Brain microvascular endothelial cell (primary cell): ENCODE measurements around the gene CRACDL.

Source experiments
- DNase-seq: peaks from one replicate; pipeline ENCODE4 v3.0.0-alpha.2; 2020
- H3K27ac ChIP-seq: fragments of 250-450 bp; sonication (Bioruptor Pico); 2 replicates; pipeline ENCODE4 v1.5.1; 2020; ENCODE audit warnings: mild to moderate bottlenecking, moderate library complexity
- H3K27me3 ChIP-seq: fragments of 250-450 bp; sonication (Bioruptor Pico); replicated peaks from 2 replicates; pipeline ENCODE4 v1.5.1; 2020; ENCODE audit warnings: mild to moderate bottlenecking
- H3K36me3 ChIP-seq: fragments of 250-450 bp; sonication (Bioruptor Pico); replicated peaks from 2 replicates; pipeline ENCODE4 v1.5.1; 2020; ENCODE audit warnings: mild to moderate bottlenecking
- H3K4me3 ChIP-seq: 2 replicates; pipeline ENCODE4 v1.5.1; 2011; ENCODE audit warnings: low read depth, mild to moderate bottlenecking, control low read depth, low read length, moderate library complexity
- CTCF ChIP-seq: IDR thresholded peaks from 2 replicates; pipeline ENCODE4 v1.5.1; 2011; ENCODE audit warnings: low read depth, mild to moderate bottlenecking, moderate library complexity, low read length, control low read depth, inconsistent platforms; ENCODE audit errors: missing control alignments
- in situ Hi-C: cut with HindIII; loops from 2 replicates; pipeline ENCODE4 v1.10.0; 2017; ENCODE audit warnings: low sequenced_read_pairs, low pct_ligation_motif_present

Gene CRACDL

GRCh38 chr2:98803405-98804264 lies 132.4 kb downstream of the CRACDL start:
- H3K36me3 ChIP-seq: no peaks in the 10 kb centered on the region
- no peak for TF ChIP-seq CTCF
- H3K27me3 ChIP-seq: no peaks in the 10 kb centered on the region
- H3K27ac ChIP-seq: no peak overlapping the region
- H3K4me3 ChIP-seq: no peak overlapping the region
- in situ Hi-C loops: no loop called here
- no peak for DNase-seq

- Histone ChIP-seq H3K27ac (no peak overlapping the region), H3K36me3 (no peaks in the 10 kb centered on the region), H3K4me3 (no peak overlapping the region), H3K27me3 (no peaks in the 10 kb centered on the region)
- no peak for DNase-seq
- in situ Hi-C loops: no loop called here
- TF ChIP-seq CTCF: no peak
Observed at GRCh38 chr2:98802344-98802743, 133.7 kb downstream of the CRACDL start.

GRCh38 chr2:98801921-98802321 lies 134.1 kb downstream of the CRACDL start:
- H3K27ac ChIP-seq: no peak overlapping the region
- TF ChIP-seq CTCF: no peak
- in situ Hi-C loops: no loop called here
- H3K4me3 ChIP-seq: no peak overlapping the region
- DNase-seq: no peak
- H3K36me3 ChIP-seq: no peaks in the 10 kb centered on the region
- no peaks in the 10 kb centered on the region for H3K27me3 ChIP-seq

- DNase-seq: no peak
- H3K36me3 ChIP-seq: no peaks in the 10 kb centered on the region
- no peaks in the 10 kb centered on the region for H3K27me3 ChIP-seq
- no peak overlapping the region for H3K4me3 ChIP-seq
- H3K27ac ChIP-seq: no peak overlapping the region
- no peak for TF ChIP-seq CTCF
- in situ Hi-C loops: no loop called here
Observed at GRCh38 chr2:98801286-98801685, 134.7 kb downstream of the CRACDL start.

- no peak for TF ChIP-seq CTCF
- no peak overlapping the region for H3K4me3 ChIP-seq
- no peaks in the 10 kb centered on the region for H3K27me3 ChIP-seq
- no peaks in the 10 kb centered on the region for H3K36me3 ChIP-seq
- in situ Hi-C loops: no loop called here
- no peak overlapping the region for H3K27ac ChIP-seq
- DNase-seq: no peak
Observed at GRCh38 chr2:98800330-98801064, 135.5 kb downstream of the CRACDL start.
